ENCODE results near the gene MICOS13.

- no peak for TF ChIP-seq CTCF (tag by site-specific recombination; IDR thresholded peaks at IDR 0.05)
- TF ChIP-seq ZNF837 (tag by site-specific recombination; IDR thresholded peaks at IDR 0.05), result no peak
Observed at GRCh38 chr19:5703819-5704818, 23.8 kb upstream of the MICOS13 start.

All from HEK293 (cell line).